Measurements from ENCODE around the gene SART1.
"Not testable (repeated sequence)": the region's sequence is repeated elsewhere in the genome, so short reads cannot be mapped to it uniquely, and the experiment has no call there.

The SART1 gene

GRCh38 chr11:66020618-66021357 lies 59.3 kb downstream of the SART1 start:
- DNase-seq, result no peak

- DNase-seq, result peak; percentile 15 to 43
These were observed 61.1 kb downstream of the SART1 start for GRCh38 chr11:66022401-66023185.

- DNase-seq, result not testable (repeated sequence)
These were observed 61.6 kb downstream of the SART1 start for GRCh38 chr11:66023186-66023440.

DNA sequence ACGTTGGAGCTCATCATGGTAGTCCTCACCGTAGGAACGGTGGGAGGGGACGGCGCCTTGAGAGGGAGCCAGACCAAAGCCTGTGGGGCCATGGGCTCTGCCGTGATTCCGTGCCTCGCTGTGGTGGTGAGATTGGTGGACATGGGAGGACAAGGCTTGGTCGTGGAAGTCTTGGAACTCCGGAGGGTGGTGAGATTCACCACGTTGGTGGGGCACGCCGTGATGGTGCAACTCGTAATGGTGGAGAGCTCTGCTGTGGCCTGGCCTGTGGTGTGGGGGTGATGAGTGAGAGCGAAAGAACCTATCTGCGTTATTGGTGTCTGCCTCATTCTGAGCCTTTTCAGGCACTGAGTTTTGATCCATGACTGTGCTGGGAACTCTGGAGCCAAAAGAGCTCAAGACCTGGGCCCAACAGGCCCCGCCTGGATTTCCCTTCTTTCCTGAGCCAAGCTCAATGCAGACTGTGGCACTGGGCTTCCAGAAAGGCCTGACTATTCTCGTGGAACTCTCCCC lies 64.5 kb downstream of the SART1 start, which contains the start of gene CATSPER1:
Gene CATSPER1, minus strand, starts transcription at position 463 of the 513 bp plus-strand sequence. Its CDS starts 100 bp downstream, at position 363.
- DNase-seq, result no peak

Measured in hippocampal formation (tissue), 2 donors.